ENCODE data around the gene ATP12A. TPM values are rescaled to one million over a fixed set of nuclear protein-coding genes. Genes with fewer than 3 reads are reported as not detected.
A peak's percentile ranks its signal among the peaks of the same experiment; 100 is the strongest.

ATP12A gene
- total and polyA plus RNA-seq, 2 of the 8 experiments (the other 6 are each of a cell fraction or from before 2014, with no cell fraction given): 0.80 to 1.3 TPM

GRCh38 chr13:24716446-24716845 is 36.2 kb downstream of the ATP12A start:
- H3K4me2 ChIP-seq (ENCODE audit: insufficient read depth in 1 of 2, low read depth in 2 of 2, low read length in 2 of 2): peak overlapping the region; percentile 52 to 73
- 18% methylated on average over 7 of the region's 7 CpGs; no CpG with 5 or more reads in 1 of the 2 experiments for WGBS, 2 experiments (ENCODE audit: extremely low coverage in 1 of 2, insufficient coverage in 1 of 2, insufficient read length in 1 of 2, insufficient replicate concordance in 2 of 2, low coverage in 1 of 2, low lambda C conversion rate in 2 of 2, missing lambda C conversion rate in 1 of 2)
- H3K4me3 ChIP-seq (ENCODE audit: extremely low read depth in 1 of 4, insufficient read depth in 2 of 4, low read depth in 3 of 4, low read length in 4 of 4): peak overlapping the region in 2 of 4 experiments; percentile 17 to 47; a peak in 3 of 8 replicates

More at GRCh38 chr13:24716446-24716845, 36.2 kb downstream of the ATP12A start:
- Histone ChIP-seq H2BK12ac (ENCODE audit: low read depth, low read length) (no peak overlapping the region), H4K5ac (ENCODE audit: insufficient read length, low read depth, low read length) (no peak overlapping the region), H2BK15ac (ENCODE audit: low read length) (no peak overlapping the region), H2BK120ac (replicated peaks; ENCODE audit: low read depth, low read length) (no peak overlapping the region), H3K14ac (ENCODE audit: insufficient read length) (no peak overlapping the region), H4K8ac (ENCODE audit: extremely low read depth, insufficient read depth, low read length) (no peak overlapping the region), H3K56ac (replicated peaks; ENCODE audit: insufficient read length, low read depth, low read length) (no peak overlapping the region), H3K36me3 (ENCODE audit: control insufficient read depth in 2 of 4, insufficient read depth in 4 of 4, low read length in 3 of 4) (no peaks in the 10 kb centered on the region), H3K27ac (ENCODE audit: low read depth, low read length) (no peak overlapping the region), H3K79me2 (ENCODE audit: control insufficient read depth in 1 of 2, insufficient read depth in 2 of 2, low read length in 2 of 2) (no peaks in the 10 kb centered on the region), H3K23ac (ENCODE audit: insufficient read length) (no peak overlapping the region), H3K4me1 (replicated peaks in 1 of 4; ENCODE audit: control insufficient read depth in 3 of 4, insufficient read depth in 4 of 4, low read length in 3 of 4) (peaks cover 0 to 7% (median 4%) of the 10 kb centered on the region in 4 experiments; a peak in 4 of 7 replicates), H3K4ac (replicated peaks; ENCODE audit: insufficient read length, low read depth, low read length) (no peak overlapping the region), H3K79me1 (ENCODE audit: low read depth, low read length) (no peaks in the 10 kb centered on the region), H2AFZ (ENCODE audit: low read length) (peak overlapping the region; percentile 2; the same call in 1 of the 2 replicates), H3K23me2 (ENCODE audit: low read depth, low read length) (no peaks in the 10 kb centered on the region; the same call in 1 of the 2 replicates), H3K18ac (ENCODE audit: extremely low read depth, low read length) (peak overlapping the region; percentile 40; the same call in 1 of the 2 replicates), H2BK20ac (ENCODE audit: low read length) (peak overlapping the region; percentile 80; the same call in 1 of the 2 replicates), H3K27me3 (replicated peaks in 1 of 4; ENCODE audit: control insufficient read depth in 3 of 4, extremely low read depth in 1 of 4, insufficient read depth in 3 of 4, low read length in 3 of 4) (no peaks in the 10 kb centered on the region), H2BK5ac (ENCODE audit: low read depth, low read length) (no peak overlapping the region), H2AK5ac (ENCODE audit: low read depth, low read length) (no peak overlapping the region), H3K9me3 (ENCODE audit: insufficient read depth in 2 of 2, low read depth in 1 of 2, low read length in 1 of 2) (no peaks in the 10 kb centered on the region), H4K20me1 (replicated peaks in 1 of 2; ENCODE audit: control insufficient read depth in 1 of 2, insufficient read depth in 2 of 2, low read length in 2 of 2) (no peaks in the 10 kb centered on the region), H4K91ac (replicated peaks; ENCODE audit: insufficient read length, low read length) (no peak overlapping the region), H3K9ac (replicated peaks in 1 of 4; ENCODE audit: extremely low read depth in 1 of 4, low read depth in 3 of 4, low read length in 3 of 4) (no peak overlapping the region)
- DNase-seq (ENCODE audit: low read depth in 1 of 2, low spot score in 2 of 2) (no peak), FAIRE-seq (no peak)
- POLR2A ChIA-PET (ENCODE audit: partially characterized antibody): interaction anchor here (0.6 to 2.4 kb wide), 4 partner anchors 9 to 39 kb away, joined by 3 to 6 read pairs (median 3); no protein-coding TSS in a partner anchor
- TF ChIP-seq SIX5 (IDR thresholded peaks at IDR 0.05; ENCODE audit: low read depth, low read length) (no peak), FOSL1 (IDR thresholded peaks at IDR 0.05; ENCODE audit: insufficient read depth, low read depth, low read length) (no peak), ATF2 (IDR thresholded peaks at IDR 0.05; ENCODE audit: low read length) (no peak), SUZ12 (IDR thresholded peaks at IDR 0.05; ENCODE audit: low read length) (no peak), MAX (IDR thresholded peaks at IDR 0.05) (no peak), EP300 (IDR thresholded peaks at IDR 0.05; ENCODE audit: borderline replicate concordance in 1 of 2, low read depth in 2 of 2, low read length in 2 of 2) (no peak), RBBP5 (IDR thresholded peaks at IDR 0.05; ENCODE audit: borderline replicate concordance, low read depth, low read length) (0 out of 2 replicates have a peak, but pooled peaks have one; percentile 6), KDM5A (IDR thresholded peaks at IDR 0.05; ENCODE audit: low read length) (no peak)
- CTCF ChIA-PET (ENCODE audit: partially characterized antibody): interaction anchor here (0.6 to 8.8 kb wide), 11 partner anchors 9 to 269 kb away, joined by 3 to 95 read pairs (median 4); no protein-coding TSS in a partner anchor

All from H1 (cell line).